OCI-LY1 (cell line): ENCODE results near the gene TRIP10.

ENCODE experiments used
- CTCF ChIP-seq: fragments of 200-600 bp; sonication (generic), shearing (Covaris generic); IDR thresholded peaks from 2 replicates; pipeline ENCODE4 v1.5.1; 2017; ENCODE audit warnings: mild to moderate bottlenecking, antibody characterized with exemption, low read length, moderate library complexity, mixed read lengths
- EZH2 ChIP-seq: fragments of 200-600 bp; sonication (generic), shearing (Covaris generic); IDR thresholded peaks from 2 replicates; pipeline ENCODE4 v1.8.0; 2017; ENCODE audit warnings: borderline replicate concordance, mixed run types, mild to moderate bottlenecking, antibody characterized with exemption, low read length, moderate library complexity, mixed read lengths

GRCh38 chr19:6777434-6777833, 38.0 kb downstream of the TRIP10 start:
- TF ChIP-seq CTCF (no peak), EZH2 (no peak)
